ENCODE results near the gene RNF169.

Gene RNF169

GRCh38 chr11:74770456-74770855 is 21.8 kb downstream of the RNF169 start:
- no peak for FAIRE-seq

DNA sequence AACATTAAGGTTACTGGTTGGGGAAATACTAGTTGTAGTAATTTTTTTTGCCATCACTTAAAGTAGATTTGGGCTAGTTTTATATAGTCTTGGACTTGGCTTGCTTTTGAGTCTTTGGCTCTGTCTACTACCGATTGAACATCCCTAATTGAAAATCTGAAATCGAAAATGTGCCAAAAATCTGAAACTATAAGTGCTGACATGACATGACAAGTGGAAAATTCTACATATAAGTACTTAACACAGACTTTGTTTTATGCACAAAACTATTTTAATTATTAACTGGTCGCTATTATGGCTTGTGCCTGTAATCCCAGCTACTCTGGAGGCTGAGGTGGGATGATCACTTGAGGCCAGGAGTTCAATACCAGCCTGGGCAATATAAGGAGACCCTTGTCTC is 22.5 kb downstream of the RNF169 start:
- no peak for FAIRE-seq

DNA sequence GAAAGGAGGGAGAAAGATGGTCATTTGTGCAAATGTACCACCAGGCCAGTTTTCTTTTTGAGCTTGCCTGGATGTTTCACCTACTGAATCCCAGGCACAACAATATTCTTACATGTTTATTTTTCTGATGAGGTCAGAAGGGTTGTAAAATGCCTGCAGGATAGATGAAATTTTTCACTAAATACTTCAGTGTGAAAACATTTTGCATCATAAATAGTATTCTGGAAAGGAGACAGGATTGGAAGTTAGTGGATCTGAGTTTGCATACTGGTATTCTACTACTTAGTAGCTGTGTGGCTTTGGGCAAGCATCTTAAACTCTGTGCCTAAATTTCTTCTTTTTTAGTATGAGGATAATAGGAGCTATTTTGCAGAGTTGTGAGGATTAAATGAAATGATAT is 24.8 kb downstream of the RNF169 start:
- no peak for FAIRE-seq

DNA sequence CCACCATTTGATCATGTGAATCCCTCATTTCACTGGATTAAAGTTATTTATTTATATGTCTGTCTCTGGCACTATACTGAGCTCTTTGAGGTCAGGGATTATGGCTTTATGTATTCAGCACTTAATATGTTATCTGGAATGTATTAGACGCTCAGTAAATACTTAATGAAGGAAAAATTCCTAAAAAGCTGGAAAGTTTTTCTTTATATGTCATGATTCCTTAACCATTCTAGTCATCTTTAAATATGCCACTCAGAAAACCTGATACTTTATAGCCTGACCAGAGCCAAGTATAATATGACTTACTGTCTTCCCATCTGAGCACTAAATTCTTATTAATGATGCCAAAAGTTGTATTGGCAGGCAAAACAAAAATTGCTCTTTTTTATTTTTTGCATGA is 27.1 kb downstream of the RNF169 start:
- no peak for FAIRE-seq

- no peak for FAIRE-seq
These were observed 27.9 kb downstream of the RNF169 start for GRCh38 chr11:74776546-74776945.

- no peak for FAIRE-seq
These were observed 28.4 kb downstream of the RNF169 start for GRCh38 chr11:74777038-74777437.

GRCh38 chr11:74777877-74778276 is 29.2 kb downstream of the RNF169 start:
- FAIRE-seq = no peak

DNA sequence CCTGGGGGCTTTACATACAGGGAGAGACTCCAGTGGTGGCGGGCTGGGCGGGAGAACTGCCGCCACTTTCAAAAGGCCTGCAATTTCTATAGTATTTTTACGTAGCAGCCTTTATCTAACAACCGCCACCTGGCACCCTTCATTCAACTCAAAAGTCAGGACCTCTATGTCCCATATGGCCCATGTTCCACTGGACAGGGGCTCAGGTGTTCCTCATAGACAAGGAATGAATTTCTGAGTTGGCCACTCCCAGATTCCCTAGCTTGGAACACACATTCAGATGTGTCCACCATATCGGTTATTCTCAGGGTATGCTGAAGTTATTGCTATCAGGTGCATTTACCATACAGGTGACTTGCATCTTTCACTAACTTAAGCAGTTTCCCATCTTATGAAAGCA is 29.9 kb downstream of the RNF169 start:
- FAIRE-seq = no peak

DNA sequence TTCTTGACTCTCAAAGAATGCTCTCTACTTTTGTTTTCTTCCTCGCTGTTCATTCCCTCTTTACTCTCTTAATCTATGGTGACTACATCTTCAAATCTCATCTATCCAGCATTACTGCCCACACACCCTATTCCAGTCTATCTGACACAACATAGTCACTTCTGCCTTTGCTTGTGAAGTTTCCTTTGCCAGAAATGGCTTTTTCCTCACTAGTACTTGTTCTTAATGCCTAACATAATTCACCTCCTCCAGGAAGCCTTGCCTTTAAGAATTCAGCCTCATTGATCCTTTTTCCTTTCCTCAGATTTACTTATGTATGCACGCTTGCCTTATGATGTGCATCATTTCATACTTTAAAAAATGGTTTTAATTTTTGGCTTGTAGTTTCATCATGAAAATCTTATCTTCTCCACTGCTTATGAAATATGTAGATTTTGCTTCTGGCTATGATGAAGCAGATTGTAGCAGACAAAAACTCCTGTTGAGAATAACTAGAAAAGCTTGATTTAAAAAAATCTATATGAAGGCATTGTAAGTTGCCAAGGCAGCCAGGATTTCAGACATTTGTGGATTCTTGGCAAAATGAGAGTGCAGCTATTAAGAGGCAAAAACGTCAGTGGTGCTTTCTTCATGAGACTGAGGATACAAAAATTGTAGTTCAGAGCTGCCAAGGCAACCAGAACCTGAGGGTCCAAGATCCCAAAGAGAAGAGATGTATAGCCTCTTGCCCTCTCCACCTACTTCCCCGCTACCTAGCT is 31.8 kb downstream of the RNF169 start:
- no peak for FAIRE-seq

- FAIRE-seq = no peak
These were observed 34.7 kb downstream of the RNF169 start for GRCh38 chr11:74783241-74783871.

- FAIRE-seq = no peak
These were observed 35.6 kb downstream of the RNF169 start for GRCh38 chr11:74784234-74784633.

GRCh38 chr11:74784726-74785125 is 36.1 kb downstream of the RNF169 start:
- no peak for FAIRE-seq

- no peak for FAIRE-seq
These were observed 37.9 kb downstream of the RNF169 start for GRCh38 chr11:74786574-74786973.

GRCh38 chr11:74791333-74792100 is 42.9 kb downstream of the RNF169 start:
- FAIRE-seq = no peak

DNA sequence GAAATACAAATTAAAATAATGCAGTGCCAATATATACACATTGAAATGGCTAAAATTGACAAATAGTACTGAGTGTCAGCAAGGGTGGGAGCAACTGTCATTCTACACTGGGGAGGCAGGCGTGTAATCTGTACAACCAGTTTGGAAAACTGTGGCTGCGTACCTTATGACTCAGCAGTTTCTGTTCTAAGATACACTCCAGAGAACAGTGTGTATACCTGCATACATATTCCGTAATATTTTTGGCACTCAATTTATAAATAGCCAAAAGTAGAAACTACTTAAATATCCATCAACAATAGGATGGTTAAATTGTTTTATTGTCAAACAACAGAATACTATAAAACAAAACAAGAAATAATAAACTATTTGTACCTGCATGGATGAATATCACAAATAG is 57.6 kb downstream of the RNF169 start:
- no peak for FAIRE-seq

- FAIRE-seq = no peak
These were observed 61.2 kb downstream of the RNF169 start for GRCh38 chr11:74809801-74810200.

DNA sequence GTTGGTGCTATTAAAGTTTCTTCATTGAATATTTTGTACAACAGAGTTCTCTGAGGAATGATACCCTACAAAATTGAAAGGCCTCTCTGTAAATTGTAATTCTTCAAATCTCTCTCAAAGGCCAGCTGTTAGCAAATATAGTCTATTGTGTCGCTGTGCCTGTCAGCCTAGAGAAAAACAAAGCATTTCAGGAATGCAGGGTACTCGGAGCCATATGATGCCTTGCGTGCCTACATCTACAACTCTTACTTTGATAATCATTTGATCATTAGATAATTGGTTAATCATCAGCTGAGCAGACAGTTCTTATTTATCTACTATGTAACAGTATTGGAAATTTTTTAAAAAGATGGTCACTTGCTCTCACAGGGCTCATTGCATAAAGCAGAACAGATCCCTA is 67.3 kb downstream of the RNF169 start:
- FAIRE-seq = no peak

DNA sequence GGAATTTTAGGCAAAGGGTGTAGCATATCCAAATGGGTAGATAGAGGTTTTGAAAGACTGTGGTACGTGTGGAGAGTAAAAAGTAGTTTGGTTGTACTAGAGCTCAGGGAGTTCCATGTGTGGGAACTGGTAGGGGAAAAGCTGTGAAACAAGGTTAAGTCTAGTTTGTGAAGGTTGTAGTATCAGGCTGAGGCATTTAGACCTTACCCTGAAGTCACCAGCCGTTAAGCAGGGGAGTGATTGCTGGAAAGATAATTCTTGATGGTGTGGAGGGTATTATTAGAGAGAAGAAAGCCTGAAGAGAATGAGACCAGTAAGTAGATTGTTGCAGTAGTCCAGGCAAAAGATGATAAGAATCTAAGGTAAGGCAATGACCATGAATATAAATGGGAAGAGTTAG is 68.0 kb downstream of the RNF169 start:
- FAIRE-seq = no peak

GRCh38 chr11:74818283-74818946 is 69.8 kb downstream of the RNF169 start:
- FAIRE-seq = no peak

DNA sequence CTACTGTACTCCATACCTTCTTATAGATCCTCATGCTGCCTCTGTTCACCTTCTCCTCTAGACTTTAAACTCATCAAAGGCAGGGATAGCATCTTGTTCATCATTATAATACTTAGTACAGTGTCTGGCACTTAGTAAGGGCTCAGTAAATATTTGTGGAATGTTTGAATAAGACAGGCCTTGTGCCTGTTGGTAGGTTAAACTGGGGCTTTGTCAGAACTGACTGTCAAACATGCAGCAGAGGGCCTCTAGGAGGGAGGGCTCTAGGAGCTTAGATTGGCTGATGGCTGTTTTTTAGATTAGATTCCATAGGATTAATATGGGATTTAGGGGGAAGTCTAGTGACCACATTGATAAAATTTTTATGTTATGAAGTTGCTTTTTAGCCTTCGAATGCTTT is 70.8 kb downstream of the RNF169 start:
- no peak for FAIRE-seq

- no peak for FAIRE-seq
These were observed 72.1 kb downstream of the RNF169 start for GRCh38 chr11:74820763-74821162.

DNA sequence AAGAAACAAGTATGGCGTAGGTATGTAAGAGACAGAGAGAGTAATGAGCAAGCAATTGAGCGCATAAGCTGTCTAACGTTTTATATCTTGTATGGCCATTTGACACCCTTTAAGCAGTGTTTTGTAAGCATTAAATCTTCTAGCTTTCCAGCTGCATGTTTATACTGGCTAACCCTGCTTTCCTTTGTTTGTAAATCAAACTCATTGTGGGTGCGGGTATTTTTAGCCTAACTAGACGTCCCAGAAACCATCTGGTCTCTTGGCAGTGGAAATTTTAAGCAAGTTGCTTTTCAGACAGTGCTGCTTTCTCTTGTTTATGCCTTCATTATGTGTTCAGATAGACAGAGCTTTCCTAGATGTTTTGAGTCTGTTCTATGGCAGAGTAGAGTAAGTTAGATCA is 73.5 kb downstream of the RNF169 start:
- no peak for FAIRE-seq

GRCh38 chr11:74824285-74824982 is 75.8 kb downstream of the RNF169 start:
- FAIRE-seq = no peak
